Osteoblast (primary cell): ENCODE results near the gene AKAP13. TPM values are rescaled to one million over a fixed set of nuclear protein-coding genes. Genes with fewer than 3 reads are reported as not detected.

Experiments
- DNase-seq: peaks from one replicate; pipeline ENCODE4 v3.0.0; 2011; ENCODE audit warnings: low spot score, mixed read lengths; ENCODE audit not compliant: insufficient read length; ENCODE audit errors: missing footprints
- H2AFZ ChIP-seq: 2 replicates; pipeline ENCODE4 v1.6.0; 2011; ENCODE audit warnings: mild to moderate bottlenecking, low read length
- H3K27ac ChIP-seq: 2 replicates; pipeline ENCODE4 v1.5.1; 2011; ENCODE audit warnings: mild to moderate bottlenecking, low read depth, low read length, moderate library complexity
- H3K27me3 ChIP-seq: 2 replicates; pipeline ENCODE4 v1.6.0; 2012; ENCODE audit warnings: mild to moderate bottlenecking, control low read depth, inconsistent platforms, low read length, moderate library complexity; ENCODE audit not compliant: insufficient read depth
- H3K36me3 ChIP-seq: 2 replicates; pipeline ENCODE4 v1.5.1; 2011; ENCODE audit warnings: mild to moderate bottlenecking, low read length, control low read depth, moderate library complexity; ENCODE audit not compliant: insufficient read depth
- H3K4me1 ChIP-seq: 2 replicates; pipeline ENCODE4 v1.5.1; 2011; ENCODE audit warnings: mild to moderate bottlenecking, low read length, control low read depth, moderate library complexity; ENCODE audit not compliant: insufficient read depth
- H3K4me2 ChIP-seq: 2 replicates; pipeline ENCODE4 v1.6.0; 2011; ENCODE audit warnings: mild to moderate bottlenecking, low read length; ENCODE audit not compliant: insufficient read depth
- H3K4me3 ChIP-seq: fragments of 200-600 bp; sonication (generic); 3 replicates; pipeline ENCODE4 v1.5.1; 2012; ENCODE audit warnings: mild to moderate bottlenecking, low read length, inconsistent platforms; ENCODE audit not compliant: insufficient read depth
- H3K79me2 ChIP-seq: 2 replicates; pipeline ENCODE4 v1.6.0; 2012; ENCODE audit warnings: mild to moderate bottlenecking, low read length, control low read depth, inconsistent platforms; ENCODE audit not compliant: insufficient read depth
- H3K9me3 ChIP-seq: 2 replicates; pipeline ENCODE4 v1.5.1; 2011; ENCODE audit warnings: low read depth, low read length, control low read depth
- H4K20me1 ChIP-seq: 2 replicates; pipeline ENCODE4 v1.6.0; 2012; ENCODE audit warnings: mild to moderate bottlenecking, low read length, control low read depth; ENCODE audit not compliant: insufficient read depth
- CTCF ChIP-seq: IDR thresholded peaks from 2 replicates; pipeline ENCODE4 v1.5.1; 2011; ENCODE audit warnings: mild to moderate bottlenecking, low read depth, low read length, moderate library complexity; ENCODE audit errors: extremely low read depth
- total RNA-seq: library from RNA; depleted of rRNA; stranded (reverse); fragments of >200 nt; gene quantifications from 2 replicates; pipeline ENCODE4 v1.2.3, GENCODE V29; 2012

AKAP13 gene
- total RNA-seq, 1 donor: 77.1 TPM

GRCh38 chr15:85542488-85542887 is 162.1 kb downstream of the AKAP13 start:
- peaks cover 12% of the 10 kb centered on the region for H4K20me1 ChIP-seq
- no peak for TF ChIP-seq CTCF
- H3K4me1 ChIP-seq: no peaks in the 10 kb centered on the region
- H3K27me3 ChIP-seq: no peaks in the 10 kb centered on the region
- DNase-seq: no peak
- H2AFZ ChIP-seq: no peak overlapping the region
- H3K36me3 ChIP-seq: no peaks in the 10 kb centered on the region
- no peak overlapping the region for H3K4me3 ChIP-seq
- H3K4me2 ChIP-seq: no peak overlapping the region
- peaks cover 15% of the 10 kb centered on the region for H3K79me2 ChIP-seq
- H3K27ac ChIP-seq: no peak overlapping the region
- no peaks in the 10 kb centered on the region for H3K9me3 ChIP-seq

- TF ChIP-seq CTCF: no peak
- no peak overlapping the region for H2AFZ ChIP-seq
These were observed 162.5 kb downstream of the AKAP13 start for GRCh38 chr15:85542895-85543331.

GRCh38 chr15:85543741-85544155 is 163.3 kb downstream of the AKAP13 start:
- no peak overlapping the region for H3K4me3 ChIP-seq
- H3K79me2 ChIP-seq: peaks cover 12% of the 10 kb centered on the region
- no peaks in the 10 kb centered on the region for H3K27me3 ChIP-seq
- no peaks in the 10 kb centered on the region for H3K36me3 ChIP-seq
- no peak for TF ChIP-seq CTCF
- no peak overlapping the region for H3K4me2 ChIP-seq
- peaks cover 12% of the 10 kb centered on the region for H4K20me1 ChIP-seq
- no peak for DNase-seq
- H3K4me1 ChIP-seq: no peaks in the 10 kb centered on the region
- H2AFZ ChIP-seq: no peak overlapping the region
- H3K9me3 ChIP-seq: no peaks in the 10 kb centered on the region
- no peak overlapping the region for H3K27ac ChIP-seq

More at GRCh38 chr15:85542895-85543331, 162.5 kb downstream of the AKAP13 start:
- H3K4me1 ChIP-seq: no peaks in the 10 kb centered on the region
- H3K79me2 ChIP-seq: peaks cover 15% of the 10 kb centered on the region
- H3K4me3 ChIP-seq: no peak overlapping the region
- no peak overlapping the region for H3K27ac ChIP-seq
- H3K36me3 ChIP-seq: no peaks in the 10 kb centered on the region
- H3K27me3 ChIP-seq: no peaks in the 10 kb centered on the region
- H3K4me2 ChIP-seq: no peak overlapping the region
- H3K9me3 ChIP-seq: no peaks in the 10 kb centered on the region
- peaks cover 12% of the 10 kb centered on the region for H4K20me1 ChIP-seq
- DNase-seq: no peak

GRCh38 chr15:85545185-85545584 is 164.8 kb downstream of the AKAP13 start:
- DNase-seq: no peak
- Histone ChIP-seq H3K4me2 (no peak overlapping the region), H4K20me1 (peaks cover 12% of the 10 kb centered on the region), H2AFZ (no peak overlapping the region), H3K9me3 (no peaks in the 10 kb centered on the region), H3K4me3 (no peak overlapping the region), H3K36me3 (no peaks in the 10 kb centered on the region), H3K27me3 (no peaks in the 10 kb centered on the region), H3K27ac (no peak overlapping the region), H3K4me1 (no peaks in the 10 kb centered on the region), H3K79me2 (peaks cover 12% of the 10 kb centered on the region)
- TF ChIP-seq CTCF: no peak
